T follicular helper cell (primary cell): ENCODE results near the gene COL1A2.

Experiments
- DNase-seq: peaks from one replicate; pipeline ENCODE4 v3.0.0-alpha.2; 2020; ENCODE audit warnings: low read depth

The COL1A2 gene

GRCh38 chr7:94410413-94411187 lies 15.9 kb downstream of the COL1A2 start:
- DNase-seq, result no peak

DNA sequence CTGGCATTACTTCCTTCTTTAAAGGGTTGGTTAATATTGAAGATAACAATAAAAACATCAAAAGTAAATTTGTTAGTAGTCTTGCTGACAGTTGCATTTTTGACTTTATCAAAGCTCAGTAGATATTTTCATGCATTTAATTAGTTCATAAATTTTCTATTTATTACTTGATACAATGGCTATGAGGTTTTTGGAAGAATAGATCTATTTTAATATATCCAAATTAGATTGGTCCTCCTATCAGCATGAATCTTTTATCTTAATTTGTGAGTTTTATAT lies 16.4 kb downstream of the COL1A2 start:
- no peak for DNase-seq

GRCh38 chr7:94412762-94413322 lies 18.1 kb downstream of the COL1A2 start:
- DNase-seq, result no peak

DNA sequence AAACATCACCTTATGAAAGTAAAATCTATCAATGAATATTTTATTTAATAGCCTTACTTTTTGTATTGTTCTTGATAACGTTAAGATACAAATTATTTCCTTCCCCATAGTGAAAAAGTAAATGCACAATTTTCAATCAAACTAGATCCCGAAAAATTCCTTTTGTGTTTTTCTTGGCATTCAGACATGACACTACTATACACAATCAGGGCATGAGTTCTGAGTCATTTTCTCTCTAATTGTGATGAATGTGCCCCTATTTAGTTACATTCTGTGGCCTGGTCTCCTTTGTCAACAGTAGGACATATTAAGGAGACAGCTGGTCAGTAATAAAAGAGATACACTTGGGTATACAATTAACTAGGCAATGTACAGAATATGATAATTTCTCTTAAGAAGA lies 19.8 kb downstream of the COL1A2 start:
- no peak for DNase-seq

GRCh38 chr7:94414980-94415379 lies 20.3 kb downstream of the COL1A2 start:
- DNase-seq, result no peak

DNA sequence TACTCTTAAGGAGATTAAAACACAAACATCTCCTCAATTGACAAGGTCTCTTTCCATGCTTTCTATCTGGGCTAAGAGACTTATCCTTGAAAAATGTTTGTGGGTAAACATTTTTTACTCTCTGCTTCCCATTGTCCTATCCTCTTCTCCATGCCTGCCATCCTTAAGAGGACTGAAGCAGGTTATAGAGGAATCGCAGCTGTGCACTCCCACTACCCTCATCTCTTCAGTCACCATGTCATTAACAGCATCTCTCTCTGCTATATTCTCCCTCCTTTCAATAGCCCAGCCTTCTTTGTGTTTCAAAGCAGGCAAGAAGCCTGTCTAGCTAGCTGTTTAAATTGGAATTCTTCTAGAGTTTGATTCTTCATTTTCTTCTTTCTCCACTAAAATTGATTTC lies 22.6 kb downstream of the COL1A2 start:
- DNase-seq, result no peak

DNA sequence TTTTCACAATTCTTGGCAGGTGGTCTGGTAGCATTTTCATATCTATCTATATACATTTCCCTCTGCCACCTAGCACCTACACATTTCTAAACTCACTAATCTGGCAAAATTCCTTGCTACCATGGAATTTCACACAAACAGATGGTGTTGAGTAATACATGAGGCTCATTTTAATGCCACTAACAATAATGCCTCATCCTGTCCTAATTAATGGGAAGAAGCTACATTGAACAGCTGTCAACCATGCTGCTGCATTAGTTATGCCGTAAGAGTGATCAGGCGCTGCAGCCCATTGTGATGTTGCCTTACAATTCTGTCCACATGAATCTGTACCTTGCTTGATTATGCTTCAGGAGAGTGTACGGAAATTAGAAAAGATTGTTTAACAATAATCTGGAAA lies 23.2 kb downstream of the COL1A2 start:
- DNase-seq, result no peak

DNA sequence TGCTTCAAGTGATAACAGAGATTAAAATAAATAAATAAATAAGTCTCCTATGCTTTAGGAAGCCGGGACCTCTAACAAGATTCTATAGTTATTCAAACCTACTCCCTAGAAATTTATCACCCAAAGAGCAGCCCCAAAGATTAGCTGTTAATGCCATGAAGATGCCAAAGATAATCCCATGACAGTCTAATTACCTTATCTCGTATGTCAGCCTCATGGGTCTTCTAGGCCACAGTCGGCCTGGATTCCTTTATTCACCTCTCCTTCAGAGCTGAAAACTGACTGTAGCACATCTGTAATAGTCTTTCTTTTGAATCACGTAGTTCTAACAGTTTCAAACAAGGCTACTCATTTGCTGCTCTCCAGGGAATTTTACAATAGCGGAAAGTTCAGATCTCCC lies 24.2 kb downstream of the COL1A2 start:
- no peak for DNase-seq

- no peak for DNase-seq
Observed at GRCh38 chr7:94420328-94420727, 25.6 kb downstream of the COL1A2 start.

- DNase-seq, result no peak
Observed at GRCh38 chr7:94421681-94422080, 27.0 kb downstream of the COL1A2 start.

GRCh38 chr7:94422136-94422535 lies 27.4 kb downstream of the COL1A2 start:
- DNase-seq, result no peak

DNA sequence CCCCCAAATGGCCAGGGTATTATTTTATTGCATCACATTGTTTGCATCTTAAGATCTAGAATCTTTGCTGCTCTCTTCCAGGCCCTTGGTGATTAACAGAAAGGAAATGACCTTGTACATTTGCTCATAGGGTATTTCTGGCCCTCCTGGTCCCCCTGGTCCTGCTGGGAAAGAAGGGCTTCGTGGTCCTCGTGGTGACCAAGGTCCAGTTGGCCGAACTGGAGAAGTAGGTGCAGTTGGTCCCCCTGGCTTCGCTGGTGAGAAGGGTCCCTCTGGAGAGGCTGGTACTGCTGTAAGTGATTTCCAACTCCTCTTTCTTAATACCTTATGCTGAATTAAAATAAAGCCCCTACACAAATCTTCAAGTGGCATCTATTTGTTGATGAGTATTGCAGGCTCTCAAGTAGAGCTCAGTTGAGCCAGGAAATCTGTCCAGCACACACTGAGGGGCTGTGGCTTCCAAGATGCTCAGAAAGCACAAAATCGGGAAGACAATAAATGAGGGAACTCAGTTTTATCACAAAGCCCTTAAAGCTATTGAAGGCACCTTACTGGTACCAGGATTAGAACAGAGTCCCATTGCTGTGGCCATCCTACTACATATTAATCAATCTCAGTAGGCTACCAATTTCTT lies 28.2 kb downstream of the COL1A2 start:
- no peak for DNase-seq

- no peak for DNase-seq
Observed at GRCh38 chr7:94423863-94424735, 29.4 kb downstream of the COL1A2 start.

- no peak for DNase-seq
Observed at GRCh38 chr7:94425546-94425945, 30.9 kb downstream of the COL1A2 start.

GRCh38 chr7:94426980-94427875 lies 32.5 kb downstream of the COL1A2 start:
- no peak for DNase-seq

- no peak for DNase-seq
Observed at GRCh38 chr7:94429153-94429552, 34.5 kb downstream of the COL1A2 start.

DNA sequence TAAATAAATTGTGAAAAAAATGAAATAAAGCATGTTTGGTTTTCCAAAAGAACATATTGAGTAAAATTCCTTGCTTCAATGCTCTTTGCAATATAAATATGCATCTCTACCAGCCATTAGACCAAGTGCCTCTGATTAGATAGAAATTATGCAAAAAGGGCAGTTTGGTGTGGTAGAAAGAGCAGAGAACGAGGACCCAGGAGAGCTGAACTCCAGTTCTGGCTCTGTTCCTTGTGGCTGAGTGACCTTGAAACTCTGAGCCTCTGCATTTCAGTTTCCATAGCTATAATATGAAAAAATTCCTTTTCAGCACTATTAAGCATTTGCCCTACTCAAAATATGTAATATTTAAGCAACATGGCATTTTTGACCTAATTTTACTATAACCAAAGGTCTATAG lies 36.5 kb downstream of the COL1A2 start:
- DNase-seq, result no peak

DNA sequence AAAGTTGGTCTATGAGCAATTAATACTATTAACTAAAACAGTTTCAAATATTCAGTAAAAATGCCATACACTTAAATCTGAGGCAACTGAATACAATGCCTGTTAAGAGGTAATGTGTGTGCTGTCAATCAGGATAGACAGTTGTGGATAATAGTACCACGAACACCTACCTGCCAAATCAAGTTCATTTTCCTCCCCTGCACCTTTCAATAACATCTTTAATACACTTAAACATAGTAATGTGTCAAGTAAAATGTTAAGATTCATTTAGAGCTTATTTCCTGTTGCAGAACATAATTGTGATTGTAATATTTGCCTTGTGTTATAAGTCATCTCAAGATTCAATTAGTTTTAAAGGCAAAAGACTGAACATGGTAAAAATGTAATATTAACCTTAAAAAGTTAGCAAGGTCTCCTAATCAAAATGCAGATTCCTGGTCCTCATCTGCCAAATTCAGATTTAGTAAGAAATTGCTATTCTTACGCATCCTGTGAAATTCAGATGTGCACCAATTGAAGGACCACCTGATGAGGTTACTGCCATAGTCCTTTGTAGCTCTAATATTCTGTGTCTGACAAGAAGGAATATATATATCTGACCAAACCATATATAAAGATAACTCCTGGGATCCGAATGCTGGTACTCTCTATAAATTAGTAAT lies 37.1 kb downstream of the COL1A2 start:
- DNase-seq, result no peak

DNA sequence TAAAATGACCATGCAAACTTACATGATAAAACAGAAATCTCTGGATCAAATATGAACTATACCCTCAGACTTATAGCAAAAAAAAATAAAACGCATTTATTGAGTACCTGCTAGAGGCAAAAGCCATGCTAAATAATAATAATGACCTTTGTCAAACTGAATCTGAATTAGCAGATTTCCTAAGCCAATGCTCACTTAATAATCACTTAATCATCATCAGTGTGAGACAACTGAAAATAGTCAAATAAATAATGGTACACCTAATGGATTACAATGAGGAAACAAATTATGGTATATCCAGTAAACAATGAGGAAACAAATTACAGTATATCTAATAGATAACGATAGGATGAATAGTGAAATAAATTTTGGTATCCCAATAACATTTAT lies 37.6 kb downstream of the COL1A2 start:
- DNase-seq, result no peak

DNA sequence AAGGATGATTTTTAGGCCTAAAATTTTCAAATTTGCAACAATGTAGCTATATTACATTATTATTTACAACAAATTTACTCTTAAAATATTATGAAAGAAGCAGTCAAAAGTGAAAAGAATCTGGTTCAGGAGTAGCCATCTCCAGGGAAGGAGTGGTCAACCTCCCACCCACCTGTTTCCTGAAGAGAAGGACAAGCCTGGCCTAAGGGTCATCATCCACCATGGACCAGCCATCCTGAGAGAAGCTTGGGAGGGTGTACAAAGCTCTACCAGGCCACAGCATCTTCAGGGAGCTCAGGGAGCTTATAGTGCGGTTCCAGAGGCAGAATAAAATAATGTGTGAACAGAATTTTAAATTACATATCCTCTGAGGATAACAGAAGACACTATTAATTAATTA lies 38.1 kb downstream of the COL1A2 start:
- DNase-seq, result no peak

DNA sequence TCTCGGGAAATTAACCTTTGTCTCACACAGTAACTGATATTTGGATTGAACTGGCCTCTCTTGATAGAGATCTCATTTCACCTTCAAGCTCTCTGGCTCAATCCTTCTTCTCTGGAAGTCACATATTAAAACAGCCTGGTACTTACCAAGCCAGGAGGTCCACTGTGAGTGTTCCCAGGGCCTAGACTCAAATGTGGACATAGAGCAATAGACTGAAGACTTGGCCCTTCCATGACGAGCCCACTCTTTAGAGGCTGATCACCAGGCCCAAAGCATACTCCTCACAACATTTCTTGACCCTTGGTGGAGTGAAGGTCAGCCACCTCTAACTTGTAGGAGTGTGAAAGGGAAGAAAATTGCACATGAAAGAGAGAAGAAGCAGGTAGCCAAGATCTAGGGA lies 38.5 kb downstream of the COL1A2 start:
- DNase-seq, result no peak
